ENCODE measurements around the gene KLHDC10. TPM values are rescaled to one million over a fixed set of nuclear protein-coding genes. Genes with fewer than 3 reads are reported as not detected.
A peak's percentile ranks its signal among the peaks of the same experiment; 100 is the strongest.

KLHDC10 gene
- total and polyA plus RNA-seq, 2 donors (not counting 3 experiments of a cell fraction or from before 2014, with no cell fraction given): 14.9 to 31.3 TPM

- no peak for TF ChIP-seq MAX (IDR thresholded peaks at IDR 0.05; ENCODE audit: insufficient read depth, insufficient read length)
- no peak for TF ChIP-seq JUN (IDR thresholded peaks at IDR 0.05; ENCODE audit: borderline replicate concordance, insufficient read depth, insufficient read length, low read depth)
- TF ChIP-seq, protein P1, sequence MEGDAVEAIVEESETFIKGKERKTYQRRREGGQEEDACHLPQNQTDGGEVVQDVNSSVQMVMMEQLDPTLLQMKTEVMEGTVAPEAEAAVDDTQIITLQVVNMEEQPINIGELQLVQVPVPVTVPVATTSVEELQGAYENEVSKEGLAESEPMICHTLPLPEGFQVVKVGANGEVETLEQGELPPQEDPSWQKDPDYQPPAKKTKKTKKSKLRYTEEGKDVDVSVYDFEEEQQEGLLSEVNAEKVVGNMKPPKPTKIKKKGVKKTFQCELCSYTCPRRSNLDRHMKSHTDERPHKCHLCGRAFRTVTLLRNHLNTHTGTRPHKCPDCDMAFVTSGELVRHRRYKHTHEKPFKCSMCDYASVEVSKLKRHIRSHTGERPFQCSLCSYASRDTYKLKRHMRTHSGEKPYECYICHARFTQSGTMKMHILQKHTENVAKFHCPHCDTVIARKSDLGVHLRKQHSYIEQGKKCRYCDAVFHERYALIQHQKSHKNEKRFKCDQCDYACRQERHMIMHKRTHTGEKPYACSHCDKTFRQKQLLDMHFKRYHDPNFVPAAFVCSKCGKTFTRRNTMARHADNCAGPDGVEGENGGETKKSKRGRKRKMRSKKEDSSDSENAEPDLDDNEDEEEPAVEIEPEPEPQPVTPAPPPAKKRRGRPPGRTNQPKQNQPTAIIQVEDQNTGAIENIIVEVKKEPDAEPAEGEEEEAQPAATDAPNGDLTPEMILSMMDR (IDR thresholded peaks at IDR 0.05; ENCODE audit: extremely low read depth in 1 of 2, insufficient read depth in 1 of 2, low read depth in 1 of 2, low read length in 2 of 2): no peak
- TF ChIP-seq MYC (IDR thresholded peaks at IDR 0.05; ENCODE audit: low read depth, low read length): no peak
- TF ChIP-seq GATA2 (IDR thresholded peaks at IDR 0.05; ENCODE audit: insufficient read depth, insufficient read length, low read depth, low read length): no peak
- TF ChIP-seq POLR2A (IDR thresholded peaks at IDR 0.05; ENCODE audit: low read depth, low read length): no peak
- TF ChIP-seq POLR2AphosphoS5 (IDR thresholded peaks at IDR 0.05; ENCODE audit: insufficient read depth, low read depth, low read length): no peak
- TF ChIP-seq EZH2 (IDR thresholded peaks at IDR 0.05; ENCODE audit: borderline replicate concordance, low read depth, low read length, severe bottlenecking): no peak
- TF ChIP-seq FOS (IDR thresholded peaks at IDR 0.05; ENCODE audit: borderline replicate concordance, insufficient read depth, low read length): no peak
- H3K4me1 ChIP-seq (ENCODE audit: control insufficient read depth, extremely low read depth, insufficient read depth, low read length): peaks cover 32% of the 10 kb centered on the region
- no peaks in the 10 kb centered on the region for H3K36me3 ChIP-seq (ENCODE audit: control insufficient read depth in 2 of 2, extremely low read depth in 1 of 2, insufficient read depth in 2 of 2, low read length in 2 of 2)
- H3K27me3 ChIP-seq (ENCODE audit: control insufficient read depth in 2 of 2, insufficient read depth in 2 of 2, low read length in 2 of 2): no peaks in the 10 kb centered on the region
- ChIA-PET CTCF (interaction anchor here (0.7 to 4.2 kb wide), 15 partner anchors 8 to 717 kb away, joined by 3 to 127 read pairs (median 4); partner anchors contain the start of genes KLF14 and TMEM209), POLR2A (no interaction called here)
- H3K4me3 ChIP-seq (replicated peaks in 1 of 3; ENCODE audit: insufficient read depth in 1 of 3, low read depth in 1 of 3, low read length in 3 of 3): peak overlapping the region; percentile 68 to 94 (median 84)
- H2AFZ ChIP-seq (ENCODE audit: low read depth, low read length): peak overlapping the region; percentile 64
- DNase-seq (ENCODE audit: low read depth, low spot score): peak; percentile 21
- peak; percentile 44 for FAIRE-seq
- H4K20me1 ChIP-seq (replicated peaks; ENCODE audit: control insufficient read depth, extremely low read depth, insufficient read depth, low read length): no peaks in the 10 kb centered on the region
- no peaks in the 10 kb centered on the region for H3K9me3 ChIP-seq (replicated peaks; ENCODE audit: control insufficient read depth, insufficient read depth, low read length)
- H3K9ac ChIP-seq (replicated peaks; ENCODE audit: extremely low read depth, insufficient read depth, low read length): peak overlapping the region; percentile 85
- dilution Hi-C loops (cut with MboI; ENCODE audit: extremely low pct_ligation_motif_present, low sequenced_read_pairs) (no loop called here), intact Hi-C loops (cut with micrococcal nuclease) (loop anchor here (5.0 kb wide), 1 partner anchor 371 kb away; the partner anchor contains the start of gene CEP41)
- BruUV-seq (replicated peaks): no TSS peak
- peaks cover 43% of the 10 kb centered on the region for H3K79me2 ChIP-seq (ENCODE audit: control insufficient read depth, insufficient read depth, low read length)
- peak overlapping the region; percentile 30 for H3K27ac ChIP-seq (ENCODE audit: insufficient read depth, low read depth, low read length)
- H3K4me2 ChIP-seq (ENCODE audit: insufficient read depth, low read length): peak overlapping the region; percentile 99
- no peaks in the 10 kb centered on the region for H3K9me1 ChIP-seq (replicated peaks; ENCODE audit: control insufficient read depth, extremely low read depth, insufficient read depth, low read length)
Observed at GRCh38 chr7:130070861-130071622, 708 bp downstream of the KLHDC10 start.

Data from endothelial cell of umbilical vein (primary cell).